ENCODE data around the gene KRTAP10-2. TPM values are rescaled to one million over a fixed set of nuclear protein-coding genes. Genes with fewer than 3 reads are reported as not detected.

Gene KRTAP10-2
- total and polyA plus RNA-seq, 2 donors from 2014 or later: not detected

DNA sequence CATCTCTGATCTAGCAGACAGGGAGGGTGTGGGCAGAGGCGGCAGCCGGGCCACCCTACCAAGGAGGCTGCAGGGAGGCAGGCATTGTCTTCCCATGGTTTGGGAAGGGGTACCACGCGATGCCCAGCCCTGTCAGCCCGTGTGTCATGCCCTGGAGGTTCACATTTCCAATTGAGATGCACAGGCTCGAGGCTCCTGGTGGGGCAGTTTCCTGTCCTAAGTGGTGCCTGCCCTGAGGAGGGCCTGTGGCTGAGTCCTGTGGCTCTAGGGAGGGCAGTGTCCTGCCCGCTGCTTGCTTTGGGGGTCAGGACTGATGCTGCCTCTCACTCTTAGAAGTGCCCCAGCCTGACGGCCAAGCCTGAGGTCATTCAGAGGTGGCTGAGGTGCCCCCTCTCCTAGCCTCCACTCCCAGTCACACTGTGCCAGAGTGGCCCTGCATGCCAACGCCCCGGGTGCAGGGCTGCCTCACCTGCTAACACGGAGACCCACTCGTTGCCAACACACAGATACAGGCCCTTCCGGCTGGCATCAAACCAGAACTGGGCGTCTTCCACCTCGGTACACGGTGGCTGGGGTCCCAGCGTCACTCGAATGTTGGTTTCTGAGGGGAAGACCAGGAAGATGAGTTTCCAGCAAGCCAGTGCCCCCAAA, 23.2 kb downstream of the KRTAP10-2 start:
- FAIRE-seq (no peak), DNase-seq (peak in 2 of 5 donors; percentile 24 to 74)
- no peaks in the 10 kb centered on the region for H3K36me3 ChIP-seq (ENCODE audit: control insufficient read depth in 2 of 3, insufficient read depth in 3 of 3, low read length in 3 of 3)
- intact Hi-C loops (cut with DNase I): no loop called here
- no peaks in the 10 kb centered on the region for H3K4me1 ChIP-seq (ENCODE audit: control insufficient read depth in 2 of 3, insufficient read depth in 2 of 3, low read depth in 1 of 3, low read length in 3 of 3)
- TF ChIP-seq, protein P1, sequence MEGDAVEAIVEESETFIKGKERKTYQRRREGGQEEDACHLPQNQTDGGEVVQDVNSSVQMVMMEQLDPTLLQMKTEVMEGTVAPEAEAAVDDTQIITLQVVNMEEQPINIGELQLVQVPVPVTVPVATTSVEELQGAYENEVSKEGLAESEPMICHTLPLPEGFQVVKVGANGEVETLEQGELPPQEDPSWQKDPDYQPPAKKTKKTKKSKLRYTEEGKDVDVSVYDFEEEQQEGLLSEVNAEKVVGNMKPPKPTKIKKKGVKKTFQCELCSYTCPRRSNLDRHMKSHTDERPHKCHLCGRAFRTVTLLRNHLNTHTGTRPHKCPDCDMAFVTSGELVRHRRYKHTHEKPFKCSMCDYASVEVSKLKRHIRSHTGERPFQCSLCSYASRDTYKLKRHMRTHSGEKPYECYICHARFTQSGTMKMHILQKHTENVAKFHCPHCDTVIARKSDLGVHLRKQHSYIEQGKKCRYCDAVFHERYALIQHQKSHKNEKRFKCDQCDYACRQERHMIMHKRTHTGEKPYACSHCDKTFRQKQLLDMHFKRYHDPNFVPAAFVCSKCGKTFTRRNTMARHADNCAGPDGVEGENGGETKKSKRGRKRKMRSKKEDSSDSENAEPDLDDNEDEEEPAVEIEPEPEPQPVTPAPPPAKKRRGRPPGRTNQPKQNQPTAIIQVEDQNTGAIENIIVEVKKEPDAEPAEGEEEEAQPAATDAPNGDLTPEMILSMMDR (IDR thresholded peaks at IDR 0.05; ENCODE audit: borderline replicate concordance, extremely low read depth, insufficient read depth): no peak
- no peak overlapping the region for H3K4me3 ChIP-seq (ENCODE audit: low read length in 3 of 3)
- no peaks in the 10 kb centered on the region for H3K27me3 ChIP-seq (ENCODE audit: control insufficient read depth, insufficient read depth, low read length)
- no peak overlapping the region for H3K27ac ChIP-seq (ENCODE audit: low read depth in 2 of 2, low read length in 2 of 2)
- H3K9ac ChIP-seq (ENCODE audit: low read length in 3 of 3): no peak overlapping the region
- no peaks in the 10 kb centered on the region for H3K9me3 ChIP-seq (ENCODE audit: control insufficient read depth in 2 of 3, insufficient read depth in 1 of 3, low read length in 3 of 3)

DNA sequence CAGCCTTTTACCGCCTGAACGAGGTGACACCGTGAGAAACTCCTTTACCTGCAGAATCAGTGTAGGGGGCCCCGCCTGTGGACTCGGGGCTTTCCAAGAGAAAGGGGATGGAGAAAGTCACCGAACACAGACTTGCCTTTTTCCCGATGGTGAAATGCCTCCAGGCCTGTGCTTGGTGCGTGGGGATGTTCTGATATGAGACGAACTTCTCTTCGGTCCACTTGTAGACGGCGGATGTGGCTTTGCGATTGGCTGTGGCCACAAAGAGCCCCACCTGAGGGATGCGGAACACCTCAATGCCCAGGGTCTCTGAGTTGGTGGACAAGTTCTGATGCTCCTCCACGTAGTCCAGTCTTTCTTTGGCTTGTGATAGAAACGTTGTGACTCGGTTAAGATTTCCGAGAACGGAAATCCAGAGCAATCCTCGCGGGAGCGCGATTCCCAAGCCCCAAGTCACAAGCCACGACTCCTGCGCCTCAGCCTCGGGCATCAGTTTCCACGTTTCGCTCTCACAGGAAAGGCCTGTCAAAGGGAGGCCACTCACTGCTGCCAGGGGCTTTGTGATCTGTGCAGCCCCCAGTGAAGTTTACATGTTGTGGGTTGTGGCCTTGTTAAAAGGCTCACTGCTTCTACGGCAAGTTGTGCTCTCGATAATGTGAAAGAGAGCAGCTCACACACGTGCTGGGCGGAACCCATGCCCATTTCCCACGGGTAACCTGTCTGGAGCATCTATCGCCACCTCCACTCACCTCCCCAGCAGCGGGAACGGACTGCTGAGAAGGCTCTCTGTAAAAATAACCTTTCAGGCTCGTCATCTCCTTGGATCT, 23.9 kb downstream of the KRTAP10-2 start:
- Histone ChIP-seq H3K4me3 (ENCODE audit: low read length in 3 of 3) (no peak overlapping the region), H3K36me3 (ENCODE audit: control insufficient read depth in 2 of 3, insufficient read depth in 3 of 3, low read length in 3 of 3) (no peaks in the 10 kb centered on the region), H3K9me3 (ENCODE audit: control insufficient read depth in 2 of 3, insufficient read depth in 1 of 3, low read length in 3 of 3) (no peaks in the 10 kb centered on the region), H3K9ac (ENCODE audit: low read length in 3 of 3) (no peak overlapping the region), H3K4me1 (ENCODE audit: control insufficient read depth in 2 of 3, insufficient read depth in 2 of 3, low read depth in 1 of 3, low read length in 3 of 3) (no peaks in the 10 kb centered on the region), H3K27ac (ENCODE audit: low read depth in 2 of 2, low read length in 2 of 2) (no peak overlapping the region), H3K27me3 (ENCODE audit: control insufficient read depth, insufficient read depth, low read length) (no peaks in the 10 kb centered on the region)
- intact Hi-C loops (cut with DNase I): no loop called here
- TF ChIP-seq, protein P1 (IDR thresholded peaks at IDR 0.05; ENCODE audit: borderline replicate concordance, extremely low read depth, insufficient read depth): no peak
- FAIRE-seq: no peak
- DNase-seq: peak in 2 of 5 donors; percentile 15 to 30

DNA sequence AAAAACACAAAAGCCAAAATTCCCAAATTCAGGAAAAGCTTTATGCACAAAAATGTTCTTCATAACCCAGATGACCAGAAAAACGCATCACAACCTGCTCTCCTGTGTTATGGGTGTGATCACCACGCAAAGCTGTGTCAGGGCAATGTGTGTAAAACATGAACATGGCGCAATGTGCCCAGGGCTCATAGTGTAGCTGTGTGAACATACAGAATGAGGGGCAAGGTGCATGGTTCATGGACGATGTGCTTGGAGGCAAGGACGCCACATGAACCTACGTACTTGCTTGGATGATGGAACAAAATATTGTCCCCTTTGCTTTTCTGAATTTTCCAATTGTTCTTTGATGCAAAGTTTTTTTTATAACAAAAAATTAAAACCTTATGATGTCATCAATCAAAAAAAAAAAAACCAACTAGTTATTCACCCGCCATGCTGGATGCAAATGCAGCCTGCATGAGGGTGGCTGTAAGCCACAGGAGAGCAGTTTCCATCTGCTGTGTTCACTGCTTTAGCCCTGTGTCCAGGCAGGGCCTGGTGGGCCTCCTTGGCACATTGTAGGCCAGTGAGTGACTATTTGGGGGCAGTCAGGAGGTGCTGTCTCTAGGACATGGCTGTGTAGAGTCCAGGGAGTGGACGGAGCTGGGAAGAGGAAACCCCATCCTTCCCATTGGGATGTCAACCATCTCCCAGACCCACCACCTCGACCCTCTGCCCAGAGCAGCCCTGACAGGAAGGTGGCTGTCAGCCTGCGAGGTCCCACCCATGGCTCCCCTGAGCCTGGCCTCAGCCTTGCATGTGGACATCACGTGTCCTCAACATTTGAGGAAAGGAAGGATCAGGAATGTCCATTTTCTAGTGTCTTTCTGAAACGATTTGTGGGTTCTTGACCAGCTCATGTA, 25.0 kb downstream of the KRTAP10-2 start:
- Histone ChIP-seq H3K27ac (ENCODE audit: low read depth in 2 of 2, low read length in 2 of 2) (no peak overlapping the region), H3K36me3 (ENCODE audit: control insufficient read depth in 2 of 3, insufficient read depth in 3 of 3, low read length in 3 of 3) (no peaks in the 10 kb centered on the region), H3K9ac (ENCODE audit: low read length in 3 of 3) (no peak overlapping the region), H3K27me3 (ENCODE audit: control insufficient read depth, insufficient read depth, low read length) (no peaks in the 10 kb centered on the region), H3K4me1 (ENCODE audit: control insufficient read depth in 2 of 3, insufficient read depth in 2 of 3, low read depth in 1 of 3, low read length in 3 of 3) (no peaks in the 10 kb centered on the region), H3K4me3 (ENCODE audit: low read length in 3 of 3) (no peak overlapping the region), H3K9me3 (ENCODE audit: control insufficient read depth in 2 of 3, insufficient read depth in 1 of 3, low read length in 3 of 3) (no peaks in the 10 kb centered on the region)
- TF ChIP-seq, protein P1 (IDR thresholded peaks at IDR 0.05; ENCODE audit: borderline replicate concordance, extremely low read depth, insufficient read depth): no peak
- FAIRE-seq (no peak), DNase-seq (peak in 2 of 5 donors; percentile 5 to 49)
- intact Hi-C loops (cut with DNase I): no loop called here
